ENCODE data around the gene KLC4. TPM values are rescaled to one million over a fixed set of nuclear protein-coding genes. Genes with fewer than 3 reads are reported as not detected.

Gene KLC4
- total RNA-seq, 1 donor from 2014 or later, result 12.6 TPM

DNA sequence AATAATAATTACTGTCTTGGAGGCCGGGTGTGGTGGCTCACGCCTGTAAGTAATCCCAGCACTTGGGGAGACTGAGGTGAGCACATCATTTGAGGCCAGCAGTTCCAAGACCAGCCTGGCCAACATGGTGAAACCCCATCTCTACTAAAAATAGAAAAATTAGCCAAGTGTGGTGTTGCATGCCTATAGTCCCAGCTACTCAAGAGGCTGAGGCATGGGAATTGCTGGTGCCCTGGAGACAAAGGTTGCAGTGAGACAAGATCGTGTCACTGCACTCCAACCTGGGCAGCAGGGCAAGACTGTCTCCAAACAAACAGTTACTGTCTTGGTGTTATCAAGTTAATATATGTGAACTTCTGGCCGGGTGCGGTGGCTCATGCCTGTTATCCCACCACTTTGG is 33.1 kb upstream of the KLC4 start:
- no peak for DNase-seq (ENCODE audit: low spot score)
- Mint-ChIP-seq H3K9me3 (no peaks in the 10 kb centered on the region), H3K4me1 (peaks cover 2% of the 10 kb centered on the region), H3K36me3 (peaks cover 25% of the 10 kb centered on the region), H3K4me3 (no peak overlapping the region), H3K27ac (no peak overlapping the region), H3K27me3 (ENCODE audit: insufficient read depth, low read depth) (no peaks in the 10 kb centered on the region)
- Histone ChIP-seq H3K4me1 (no peaks in the 10 kb centered on the region), H3K4me3 (no peak overlapping the region), H3K36me3 (peaks cover 7% of the 10 kb centered on the region), H3K27me3 (no peaks in the 10 kb centered on the region), H3K9me3 (ENCODE audit: low read depth) (no peaks in the 10 kb centered on the region), H3F3A (ENCODE audit: low read depth) (peaks cover 17% of the 10 kb centered on the region), H3K79me2 (ENCODE audit: low read depth) (peaks cover 36% of the 10 kb centered on the region), H3K9ac (no peak overlapping the region), H2AFZ (replicated peaks) (no peak overlapping the region), H3K4me2 (no peak overlapping the region), H4K20me1 (ENCODE audit: low read depth) (peaks cover 7% of the 10 kb centered on the region), H3K27ac (no peak overlapping the region)
- TF ChIP-seq EZH2 (IDR thresholded peaks at IDR 0.05), result no peak
- no peak for TF ChIP-seq EZH2phosphoT487 (IDR thresholded peaks at IDR 0.05)
- TF ChIP-seq, protein P1, sequence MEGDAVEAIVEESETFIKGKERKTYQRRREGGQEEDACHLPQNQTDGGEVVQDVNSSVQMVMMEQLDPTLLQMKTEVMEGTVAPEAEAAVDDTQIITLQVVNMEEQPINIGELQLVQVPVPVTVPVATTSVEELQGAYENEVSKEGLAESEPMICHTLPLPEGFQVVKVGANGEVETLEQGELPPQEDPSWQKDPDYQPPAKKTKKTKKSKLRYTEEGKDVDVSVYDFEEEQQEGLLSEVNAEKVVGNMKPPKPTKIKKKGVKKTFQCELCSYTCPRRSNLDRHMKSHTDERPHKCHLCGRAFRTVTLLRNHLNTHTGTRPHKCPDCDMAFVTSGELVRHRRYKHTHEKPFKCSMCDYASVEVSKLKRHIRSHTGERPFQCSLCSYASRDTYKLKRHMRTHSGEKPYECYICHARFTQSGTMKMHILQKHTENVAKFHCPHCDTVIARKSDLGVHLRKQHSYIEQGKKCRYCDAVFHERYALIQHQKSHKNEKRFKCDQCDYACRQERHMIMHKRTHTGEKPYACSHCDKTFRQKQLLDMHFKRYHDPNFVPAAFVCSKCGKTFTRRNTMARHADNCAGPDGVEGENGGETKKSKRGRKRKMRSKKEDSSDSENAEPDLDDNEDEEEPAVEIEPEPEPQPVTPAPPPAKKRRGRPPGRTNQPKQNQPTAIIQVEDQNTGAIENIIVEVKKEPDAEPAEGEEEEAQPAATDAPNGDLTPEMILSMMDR (IDR thresholded peaks at IDR 0.05), result no peak

DNA sequence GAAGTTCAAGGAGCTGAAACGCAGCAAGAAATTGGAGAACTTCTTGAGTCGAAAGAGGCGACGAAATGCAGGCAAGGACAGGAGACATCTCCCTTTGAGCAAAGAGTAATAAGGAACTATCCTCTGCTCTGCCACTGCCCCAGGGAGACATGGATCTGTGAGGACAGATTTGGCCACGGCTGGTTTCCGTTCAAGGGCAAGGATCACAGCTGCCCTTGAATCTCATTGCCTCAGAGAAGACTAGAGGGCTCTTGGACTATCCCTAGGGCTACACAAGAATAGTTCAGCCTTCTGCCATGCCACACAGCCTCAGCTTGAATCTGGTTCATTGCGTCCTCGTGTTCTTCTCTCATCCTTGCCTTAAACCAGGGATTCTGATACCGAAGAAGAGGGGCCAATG is 30.3 kb upstream of the KLC4 start:
- peaks cover 34% of the 10 kb centered on the region for H3K36me3 Mint-ChIP-seq
- H3K9me3 ChIP-seq (ENCODE audit: low read depth), result no peaks in the 10 kb centered on the region
- H4K20me1 ChIP-seq (ENCODE audit: low read depth), result peaks cover 3% of the 10 kb centered on the region
- no peaks in the 10 kb centered on the region for H3K4me1 ChIP-seq
- no peak overlapping the region for H3K27ac ChIP-seq
- H3K79me2 ChIP-seq (ENCODE audit: low read depth), result peaks cover 10% of the 10 kb centered on the region
- no peak overlapping the region for H3K4me2 ChIP-seq
- H3K9ac ChIP-seq, result no peak overlapping the region
- no peaks in the 10 kb centered on the region for H3K9me3 Mint-ChIP-seq
- H2AFZ ChIP-seq (replicated peaks), result no peak overlapping the region
- H3K36me3 ChIP-seq, result peaks cover 7% of the 10 kb centered on the region
- DNase-seq (ENCODE audit: low spot score), result no peak
- no peaks in the 10 kb centered on the region for H3K27me3 ChIP-seq
- H3K4me1 Mint-ChIP-seq, result no peaks in the 10 kb centered on the region
- no peak overlapping the region for H3K4me3 Mint-ChIP-seq
- no peak overlapping the region for H3K27ac Mint-ChIP-seq
- no peak overlapping the region for H3K4me3 ChIP-seq
- no peak for TF ChIP-seq EZH2 (IDR thresholded peaks at IDR 0.05)
- TF ChIP-seq, protein P1 (IDR thresholded peaks at IDR 0.05), result no peak
- TF ChIP-seq EZH2phosphoT487 (IDR thresholded peaks at IDR 0.05), result no peak
- no peaks in the 10 kb centered on the region for H3K27me3 Mint-ChIP-seq (ENCODE audit: insufficient read depth, low read depth)
- H3F3A ChIP-seq (ENCODE audit: low read depth), result peaks cover 27% of the 10 kb centered on the region

DNA sequence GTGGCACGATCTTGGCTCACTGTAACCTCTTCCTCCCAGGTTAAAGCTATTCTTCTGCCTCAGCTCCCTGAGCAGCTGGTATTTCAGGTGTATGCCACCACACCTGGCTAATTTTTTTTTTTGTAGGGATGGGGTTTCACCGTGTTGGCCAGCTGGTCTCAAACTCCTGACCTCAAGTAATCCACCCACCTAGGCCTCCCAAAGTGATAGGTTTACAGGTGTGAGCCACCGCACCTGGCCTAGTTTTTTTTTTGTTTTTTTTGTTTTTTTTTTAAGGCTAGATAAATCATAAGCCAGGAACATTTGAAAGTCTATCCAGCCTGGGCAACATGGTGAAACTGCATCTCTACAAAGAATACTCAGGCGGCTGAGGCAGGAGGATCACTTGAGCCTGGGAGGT is 27.1 kb upstream of the KLC4 start:
- Mint-ChIP-seq H3K4me3 (no peak overlapping the region), H3K27me3 (ENCODE audit: insufficient read depth, low read depth) (peaks cover 3% of the 10 kb centered on the region), H3K27ac (no peak overlapping the region), H3K4me1 (peaks cover 7% of the 10 kb centered on the region), H3K9me3 (no peaks in the 10 kb centered on the region), H3K36me3 (peaks cover 30% of the 10 kb centered on the region)
- H3K4me3 ChIP-seq, result no peak overlapping the region
- H3K9me3 ChIP-seq (ENCODE audit: low read depth), result no peaks in the 10 kb centered on the region
- H3F3A ChIP-seq (ENCODE audit: low read depth), result peaks cover 25% of the 10 kb centered on the region
- H3K9ac ChIP-seq, result no peak overlapping the region
- no peaks in the 10 kb centered on the region for H3K4me1 ChIP-seq
- H3K27ac ChIP-seq, result no peak overlapping the region
- H3K36me3 ChIP-seq, result peaks cover 7% of the 10 kb centered on the region
- peaks cover 11% of the 10 kb centered on the region for H4K20me1 ChIP-seq (ENCODE audit: low read depth)
- no peak for TF ChIP-seq EZH2 (IDR thresholded peaks at IDR 0.05)
- H3K27me3 ChIP-seq, result no peaks in the 10 kb centered on the region
- H2AFZ ChIP-seq (replicated peaks), result no peak overlapping the region
- DNase-seq (ENCODE audit: low spot score), result no peak
- H3K4me2 ChIP-seq, result no peak overlapping the region
- H3K79me2 ChIP-seq (ENCODE audit: low read depth), result no peaks in the 10 kb centered on the region

DNA sequence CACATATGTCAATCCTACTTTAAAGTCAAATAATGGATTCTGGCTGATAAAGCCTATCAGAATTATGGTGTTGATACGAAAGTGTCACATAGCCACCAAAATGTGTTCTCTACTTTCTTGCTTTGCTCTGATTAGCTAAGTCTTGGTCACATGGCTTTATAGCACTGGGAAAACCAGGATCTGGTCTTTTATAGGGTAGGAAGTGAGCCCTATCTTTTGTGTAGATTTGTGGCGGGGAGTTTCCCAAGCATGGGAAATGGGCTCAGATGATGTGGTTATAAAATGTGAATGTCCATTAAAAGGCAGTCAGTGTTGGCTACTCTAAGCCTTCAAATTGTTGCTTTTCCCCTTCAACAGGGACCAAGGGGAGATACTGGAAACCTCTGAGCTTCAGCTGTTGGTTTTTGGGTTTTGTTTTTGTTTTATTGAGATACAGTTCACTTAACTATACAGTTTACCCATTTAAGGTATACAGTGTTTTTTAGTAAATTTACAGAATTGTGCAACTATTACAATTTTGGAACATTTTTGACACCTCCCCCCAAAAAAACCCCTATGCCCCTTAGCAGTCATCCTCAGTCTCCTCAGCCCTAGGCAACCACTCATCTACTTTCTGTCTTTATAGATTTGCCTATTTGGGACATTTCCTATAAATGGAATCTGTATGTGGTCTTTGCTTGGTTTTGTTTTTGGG is 25.8 kb upstream of the KLC4 start:
- no peak overlapping the region for H3K27ac Mint-ChIP-seq
- H3K9ac ChIP-seq, result no peak overlapping the region
- peaks cover 3% of the 10 kb centered on the region for H3K27me3 Mint-ChIP-seq (ENCODE audit: insufficient read depth, low read depth)
- no peak overlapping the region for H2AFZ ChIP-seq (replicated peaks)
- no peak for DNase-seq (ENCODE audit: low spot score)
- H3K4me1 Mint-ChIP-seq, result peaks cover 7% of the 10 kb centered on the region
- no peaks in the 10 kb centered on the region for H3K79me2 ChIP-seq (ENCODE audit: low read depth)
- no peaks in the 10 kb centered on the region for H3K4me1 ChIP-seq
- H3K27ac ChIP-seq, result no peak overlapping the region
- peaks cover 11% of the 10 kb centered on the region for H4K20me1 ChIP-seq (ENCODE audit: low read depth)
- no peaks in the 10 kb centered on the region for H3K9me3 Mint-ChIP-seq
- peaks cover 36% of the 10 kb centered on the region for H3K36me3 Mint-ChIP-seq
- TF ChIP-seq EZH2 (IDR thresholded peaks at IDR 0.05), result no peak
- TF ChIP-seq, protein P1 (IDR thresholded peaks at IDR 0.05), result no peak
- no peak for TF ChIP-seq EZH2phosphoT487 (IDR thresholded peaks at IDR 0.05)
- H3K9me3 ChIP-seq (ENCODE audit: low read depth), result no peaks in the 10 kb centered on the region
- H3K27me3 ChIP-seq, result no peaks in the 10 kb centered on the region
- peaks cover 7% of the 10 kb centered on the region for H3K36me3 ChIP-seq
- H3K4me3 Mint-ChIP-seq, result no peak overlapping the region
- H3F3A ChIP-seq (ENCODE audit: low read depth), result peaks cover 24% of the 10 kb centered on the region
- H3K4me3 ChIP-seq, result no peak overlapping the region
- H3K4me2 ChIP-seq, result no peak overlapping the region

All from neural progenitor cell (in vitro differentiated cells).